Measurements from ENCODE around the gene TPD52L1. TPM values are rescaled to one million over a fixed set of nuclear protein-coding genes. Genes with fewer than 3 reads are reported as not detected.

Gene TPD52L1
- total RNA-seq, 1 experiment from 2014 or later: 92.1 TPM

DNA sequence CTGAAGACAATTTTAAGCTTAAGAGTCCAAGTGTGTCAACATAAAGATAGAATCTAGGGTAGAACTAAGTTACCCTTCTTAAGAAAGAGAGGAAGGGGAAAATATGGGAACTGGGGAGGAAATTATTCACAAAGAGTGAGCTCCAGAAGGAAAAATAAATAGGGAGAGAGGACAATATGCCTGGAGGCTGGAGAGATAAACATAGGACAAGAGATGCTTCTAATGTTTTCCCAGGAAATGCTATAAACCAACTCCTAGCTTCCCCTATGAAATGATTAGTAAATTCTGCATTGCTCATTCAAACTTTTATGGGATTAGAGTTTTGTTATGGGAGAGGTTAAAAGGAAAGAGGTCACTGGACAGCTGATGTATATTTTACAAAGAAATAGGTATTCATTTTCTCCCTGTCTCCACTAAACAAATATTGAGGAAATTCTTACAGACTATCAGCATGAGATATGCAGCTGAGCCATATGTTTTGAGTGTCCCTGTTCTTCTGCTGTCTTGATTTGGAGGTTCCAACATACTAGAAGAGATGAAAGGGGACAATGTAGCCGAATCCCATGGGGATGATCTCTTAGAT, 22.0 kb downstream of the TPD52L1 start:
- DNase-seq (ENCODE audit: low read depth): no peak

DNA sequence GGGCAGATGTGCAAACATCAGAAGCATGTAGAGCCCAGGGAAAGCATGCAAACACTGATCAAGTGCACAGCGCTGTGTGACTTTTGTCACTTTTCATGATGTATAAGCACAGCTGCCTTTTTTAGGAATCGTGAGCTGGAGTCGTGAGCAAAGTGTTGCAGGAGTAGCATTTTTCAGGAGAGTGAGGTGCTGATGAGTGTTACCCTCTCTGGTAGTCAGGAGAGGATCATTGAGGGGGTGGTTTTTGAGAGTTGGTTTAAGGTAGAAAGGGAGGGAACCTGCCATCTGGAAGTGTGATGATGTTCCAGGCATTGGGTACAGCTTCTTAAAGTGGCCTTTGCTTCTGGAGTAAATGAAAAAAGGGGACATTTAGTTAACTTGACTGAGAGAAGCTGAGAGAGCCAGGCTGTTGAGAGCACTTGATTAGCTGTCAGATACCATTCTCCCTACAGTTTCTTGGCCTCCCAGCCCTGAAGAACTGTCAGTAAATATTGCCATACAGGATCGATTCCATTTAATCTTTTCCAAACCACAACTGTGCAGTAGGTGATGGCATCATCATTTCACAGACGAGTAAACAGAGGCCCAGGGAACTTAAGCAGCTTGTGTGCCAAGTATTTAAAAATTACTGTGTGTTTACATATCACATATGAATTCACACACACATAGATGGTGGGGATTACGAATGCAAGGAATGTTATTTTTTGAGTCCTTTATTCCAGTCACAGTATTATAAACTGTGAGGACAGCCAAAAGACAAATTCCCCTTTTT, 28.9 kb downstream of the TPD52L1 start:
- no peak for DNase-seq (ENCODE audit: low read depth)

DNA sequence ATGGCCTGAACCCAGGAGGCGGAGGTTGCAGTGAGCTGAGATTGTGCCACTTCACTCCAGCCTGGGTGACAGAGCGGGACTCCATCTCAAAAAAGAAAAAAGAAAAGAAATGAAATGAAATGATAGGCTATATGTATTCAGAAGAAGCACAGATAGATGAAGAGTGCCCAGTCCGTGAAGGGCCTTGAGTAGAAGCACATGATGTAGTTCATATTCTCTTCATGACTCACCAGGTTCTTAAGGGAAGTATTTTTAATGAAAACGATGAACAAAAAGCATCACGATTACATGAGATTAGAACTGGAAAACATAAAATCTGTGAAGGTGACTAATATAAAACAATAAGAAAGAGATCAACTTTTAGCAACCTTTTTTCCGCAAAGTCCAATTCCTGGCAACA, 29.8 kb downstream of the TPD52L1 start:
- DNase-seq (ENCODE audit: low read depth): peak; percentile 68

GRCh38 chr6:125188037-125188436, 34.5 kb downstream of the TPD52L1 start:
- peak; percentile 98 for DNase-seq (ENCODE audit: low read depth)

DNA sequence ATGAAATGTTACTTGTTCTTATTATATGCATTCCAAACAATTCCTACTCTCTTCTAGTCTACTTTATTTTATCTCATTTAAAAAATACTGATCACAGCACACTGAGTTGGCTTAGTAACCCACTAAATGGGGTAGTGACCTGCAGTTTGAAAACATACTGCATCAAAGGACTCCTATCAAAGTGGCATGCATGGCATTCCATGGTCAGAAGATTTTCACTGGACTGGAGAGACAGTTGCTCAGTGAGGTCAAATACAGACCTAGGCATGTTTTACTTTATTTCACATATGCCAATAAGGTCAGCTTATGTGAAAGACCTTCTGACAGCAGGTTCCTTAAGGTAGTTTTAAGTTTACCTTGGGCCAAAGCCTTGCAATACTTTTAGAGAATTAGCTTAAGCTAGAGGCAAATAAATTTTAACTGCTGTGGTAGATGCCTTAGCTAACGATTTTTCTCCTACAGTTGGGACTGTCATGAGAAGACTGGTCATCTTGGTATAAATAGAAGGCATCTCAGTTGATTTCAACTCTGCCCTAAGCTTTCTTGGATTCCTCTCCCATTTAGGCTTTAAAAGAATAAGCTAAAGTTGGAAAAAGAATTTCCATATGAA, 35.1 kb downstream of the TPD52L1 start:
- DNase-seq (ENCODE audit: low read depth): peak; percentile 49

DNA sequence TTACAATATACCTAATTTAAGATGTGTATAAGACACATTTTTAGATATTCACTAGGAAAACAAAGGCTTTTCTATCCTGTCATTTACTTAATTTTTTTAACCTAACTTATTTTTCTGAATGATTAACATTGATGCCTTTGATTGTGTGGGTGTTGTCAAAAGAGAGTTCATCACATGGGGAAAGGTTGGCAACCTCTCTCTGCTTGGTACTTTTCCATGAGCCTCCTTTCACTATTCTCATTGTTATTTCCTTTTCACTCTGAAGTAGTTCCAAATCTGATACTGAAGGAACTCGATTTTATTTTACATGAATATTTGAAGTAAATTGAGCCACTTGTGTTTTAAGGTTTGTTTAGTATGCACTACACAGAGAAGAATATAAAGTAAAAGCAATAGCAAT, 35.9 kb downstream of the TPD52L1 start:
- peak; percentile 34 for DNase-seq (ENCODE audit: low read depth)

GRCh38 chr6:125190667-125191066, 37.1 kb downstream of the TPD52L1 start:
- no peak for DNase-seq (ENCODE audit: low read depth)

- peak; percentile 93 for DNase-seq (ENCODE audit: low read depth)
These were observed 38.5 kb downstream of the TPD52L1 start for GRCh38 chr6:125191916-125192609.

- no peak for DNase-seq (ENCODE audit: low read depth)
These were observed 39.0 kb downstream of the TPD52L1 start for GRCh38 chr6:125192610-125192930.

DNA sequence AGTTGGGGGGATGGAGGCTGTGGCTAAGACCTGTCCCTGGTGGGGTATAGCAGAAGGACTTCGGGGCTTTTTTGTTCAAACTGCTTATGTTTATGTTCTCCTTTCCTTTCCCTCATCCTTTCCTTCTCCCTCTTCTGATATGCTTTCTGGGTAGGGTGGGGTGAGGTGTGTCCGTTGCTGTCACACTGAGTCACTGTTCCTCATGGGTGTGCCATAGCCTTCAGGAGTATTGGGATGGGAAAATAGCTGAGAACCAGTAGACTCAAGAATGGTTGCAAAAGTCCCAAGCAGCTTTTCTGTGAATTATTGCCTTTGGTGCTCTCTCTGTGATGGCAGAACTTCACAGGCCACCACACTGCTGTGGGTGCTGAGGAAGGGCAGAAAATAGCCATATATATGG, 39.6 kb downstream of the TPD52L1 start:
- DNase-seq (ENCODE audit: low read depth): peak; percentile 45

DNA sequence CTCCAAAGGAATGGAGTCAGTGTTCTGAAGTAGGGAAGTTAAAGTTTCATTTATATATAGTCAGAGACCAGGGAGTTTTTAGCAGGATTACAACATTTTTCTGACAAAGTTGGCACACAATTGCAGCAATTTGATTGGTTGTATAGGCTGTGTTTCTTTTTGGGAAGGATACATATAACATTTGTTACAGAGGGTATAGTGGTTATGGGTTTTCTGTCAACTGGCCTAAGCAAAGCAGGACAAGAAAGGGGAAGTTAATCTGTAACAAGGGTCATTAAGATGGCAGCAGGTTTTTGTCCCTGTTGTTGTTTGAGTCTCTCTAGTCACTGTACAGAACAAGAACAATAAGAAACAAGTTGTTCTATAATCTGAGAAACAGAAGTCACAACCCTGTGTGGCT, 41.4 kb downstream of the TPD52L1 start:
- no peak for DNase-seq (ENCODE audit: low read depth)

DNA sequence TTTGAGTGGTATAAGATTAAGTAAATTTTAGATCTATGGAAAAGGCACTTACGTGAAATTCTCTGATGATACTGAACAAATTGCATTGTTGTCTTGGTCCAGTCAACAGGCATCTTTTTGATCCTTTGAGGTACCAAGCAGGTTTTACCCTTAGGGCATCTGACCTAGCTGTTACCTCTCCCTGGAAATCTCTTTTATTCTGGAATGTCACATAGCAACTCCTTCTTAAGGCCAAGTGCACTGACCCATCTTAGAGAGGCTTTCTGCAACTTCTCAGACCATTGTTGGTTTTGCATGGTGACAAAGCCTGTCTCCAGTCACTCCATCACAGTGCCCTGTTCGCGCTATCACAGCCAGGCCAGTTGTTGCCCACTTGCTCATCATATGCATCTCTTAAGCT, 42.0 kb downstream of the TPD52L1 start:
- DNase-seq (ENCODE audit: low read depth): peak; percentile 59

DNA sequence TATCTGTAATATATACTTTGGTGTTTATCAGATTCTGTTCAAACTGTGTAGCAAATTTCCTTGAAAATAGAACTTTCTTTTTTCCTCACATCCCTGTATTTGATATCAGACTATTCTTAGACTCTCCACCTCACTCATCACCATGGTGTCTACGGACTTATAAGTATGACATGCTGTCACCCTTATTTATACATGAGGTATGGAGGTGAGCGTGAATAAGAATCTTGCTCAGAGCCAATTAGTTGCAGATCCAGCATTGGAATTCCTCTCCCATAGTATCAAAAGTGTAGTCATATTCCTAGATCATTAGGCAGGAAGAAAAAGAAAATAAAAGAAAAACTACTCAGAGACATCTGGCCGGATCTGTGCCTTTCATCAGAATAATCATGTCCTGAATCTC, 43.0 kb downstream of the TPD52L1 start:
- no peak for DNase-seq (ENCODE audit: low read depth)

GRCh38 chr6:125197795-125198269, 44.3 kb downstream of the TPD52L1 start:
- peak; percentile 93 for DNase-seq (ENCODE audit: low read depth)

GRCh38 chr6:125198398-125198937, 44.9 kb downstream of the TPD52L1 start:
- no peak for DNase-seq (ENCODE audit: low read depth)

DNA sequence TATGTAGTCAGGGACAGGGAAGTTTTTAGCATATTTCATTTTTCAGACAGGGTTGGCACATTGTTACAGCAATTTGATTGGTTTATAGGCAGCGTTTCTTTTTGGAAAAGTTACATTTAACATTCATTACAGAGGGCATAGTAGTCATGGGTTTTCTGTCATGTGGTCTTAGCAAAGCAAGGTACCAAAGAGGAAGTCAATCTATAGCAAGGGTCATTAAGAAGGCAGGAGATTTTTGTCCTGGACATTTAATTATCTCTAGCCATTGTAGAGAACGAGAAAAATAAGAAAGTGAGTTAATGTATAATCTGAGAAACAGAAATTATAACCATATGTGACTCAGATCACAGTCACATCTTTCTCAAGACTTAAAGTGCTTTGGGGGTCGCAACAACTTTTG, 47.4 kb downstream of the TPD52L1 start:
- no peak for DNase-seq (ENCODE audit: low read depth)

DNA sequence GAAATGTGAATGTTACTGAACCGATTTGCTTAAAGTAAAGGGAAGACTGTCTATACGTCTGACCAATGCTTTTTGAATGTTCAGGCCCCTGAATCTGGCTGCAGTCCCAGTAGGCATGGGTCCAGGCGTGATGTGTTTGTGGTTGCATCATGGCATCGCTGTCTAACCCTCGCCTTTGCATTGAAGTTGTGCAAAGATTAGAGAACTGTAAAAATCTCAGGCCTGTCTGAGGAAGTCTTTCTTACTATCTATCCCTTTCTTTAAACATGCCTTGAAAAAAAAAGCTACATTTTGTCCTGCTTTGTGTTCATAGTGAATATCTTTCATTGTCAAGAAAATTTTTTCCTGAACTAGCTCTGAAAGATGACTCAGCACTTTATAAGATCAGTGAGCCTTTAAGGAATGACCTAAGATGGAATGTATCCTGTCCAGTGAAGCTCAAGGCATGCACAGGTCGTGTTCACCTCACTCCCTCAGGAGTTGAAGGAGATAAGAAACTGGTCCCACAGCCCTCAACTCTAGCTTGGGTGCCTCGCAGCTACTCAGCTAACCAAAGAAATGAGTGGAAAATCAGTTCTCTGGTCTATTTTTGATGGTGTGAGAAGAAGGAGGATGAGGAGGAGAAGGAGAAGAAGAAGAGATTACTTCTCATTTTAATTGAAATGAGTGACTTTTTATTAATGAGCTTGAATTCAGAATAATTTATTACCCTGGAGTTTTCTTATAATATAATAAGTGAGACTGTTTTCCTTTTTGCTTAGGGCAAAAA, 48.6 kb downstream of the TPD52L1 start:
- DNase-seq (ENCODE audit: low read depth): peak; percentile 86

DNA sequence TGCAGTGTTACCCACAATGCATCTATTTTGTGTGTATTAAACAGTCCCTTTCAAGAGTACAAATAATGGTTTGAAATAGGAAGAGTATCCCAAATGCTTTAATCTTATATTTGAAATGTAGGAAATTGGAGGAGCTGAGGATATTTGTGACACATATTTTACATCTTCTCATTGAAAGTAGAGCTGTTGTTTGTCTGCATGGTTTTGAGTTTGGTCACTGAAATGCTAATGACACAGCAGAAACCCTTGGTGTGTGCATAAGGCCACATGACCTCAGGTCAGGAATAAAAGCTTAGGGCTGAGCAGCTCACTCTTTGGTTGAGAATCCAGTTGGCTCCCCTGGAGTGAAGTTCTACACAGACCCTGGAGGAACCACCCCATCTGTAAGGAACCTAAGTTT, 49.8 kb downstream of the TPD52L1 start:
- peak; percentile 43 for DNase-seq (ENCODE audit: low read depth)

DNA sequence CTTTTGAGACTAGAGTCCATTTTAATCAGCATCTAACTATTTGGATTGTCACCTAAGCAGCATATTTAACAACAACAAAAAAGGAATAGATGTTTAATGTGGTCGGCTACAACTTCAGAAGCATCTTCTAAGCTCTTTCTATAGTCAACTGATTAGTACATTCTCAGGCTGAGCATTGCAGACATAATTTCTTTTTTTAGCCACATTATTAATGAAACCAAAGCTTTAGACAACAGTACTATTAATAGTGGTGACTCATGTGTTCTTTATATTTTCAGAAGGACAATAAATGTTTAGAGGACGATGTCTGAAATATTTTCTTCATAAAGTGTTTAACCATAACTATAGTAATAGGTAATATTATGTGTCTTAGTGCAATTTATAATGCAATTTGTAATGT, 52.4 kb downstream of the TPD52L1 start:
- no peak for DNase-seq (ENCODE audit: low read depth)

DNA sequence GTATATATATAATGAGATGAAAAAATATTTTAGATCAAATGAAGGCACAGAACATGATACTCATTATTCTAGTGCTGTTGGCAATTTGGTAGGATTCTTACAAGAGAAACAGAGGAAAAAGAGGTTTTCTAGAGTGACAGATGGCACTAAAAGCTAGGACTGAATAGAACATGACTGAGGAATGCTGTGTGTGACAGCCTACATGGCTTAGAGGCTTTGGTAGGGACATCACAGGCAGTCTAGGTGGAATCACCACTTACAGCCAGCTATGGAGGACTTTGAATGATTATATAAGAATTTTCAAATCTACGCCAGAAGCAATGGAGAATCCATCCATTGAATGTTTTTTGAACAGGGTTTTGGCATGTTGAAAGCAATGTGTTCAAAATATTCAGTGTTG, 52.8 kb downstream of the TPD52L1 start:
- DNase-seq (ENCODE audit: low read depth): no peak

- peak; percentile 21 for DNase-seq (ENCODE audit: low read depth)
These were observed 54.4 kb downstream of the TPD52L1 start for GRCh38 chr6:125207956-125208355.
